Stimulated activated CD8-positive, alpha-beta memory T cell treated with anti-CD3 and anti-CD28 coated beads, Interleukin-7, amount 100 ng/mL, for 48 hours (primary cell): ENCODE results near the gene SHMT1.
"Not testable (repeated sequence)": the region's sequence is repeated elsewhere in the genome, so short reads cannot be mapped to it uniquely, and the experiment has no call there.

Source experiments
- DNase-seq, 2 donors: peaks; one replicate each; pipeline ENCODE4 v3.0.0-alpha.2; 2020; ENCODE audit warnings: low read depth in 1 of 2; ENCODE audit errors: extremely low read depth in 1 of 2

The SHMT1 gene

DNA sequence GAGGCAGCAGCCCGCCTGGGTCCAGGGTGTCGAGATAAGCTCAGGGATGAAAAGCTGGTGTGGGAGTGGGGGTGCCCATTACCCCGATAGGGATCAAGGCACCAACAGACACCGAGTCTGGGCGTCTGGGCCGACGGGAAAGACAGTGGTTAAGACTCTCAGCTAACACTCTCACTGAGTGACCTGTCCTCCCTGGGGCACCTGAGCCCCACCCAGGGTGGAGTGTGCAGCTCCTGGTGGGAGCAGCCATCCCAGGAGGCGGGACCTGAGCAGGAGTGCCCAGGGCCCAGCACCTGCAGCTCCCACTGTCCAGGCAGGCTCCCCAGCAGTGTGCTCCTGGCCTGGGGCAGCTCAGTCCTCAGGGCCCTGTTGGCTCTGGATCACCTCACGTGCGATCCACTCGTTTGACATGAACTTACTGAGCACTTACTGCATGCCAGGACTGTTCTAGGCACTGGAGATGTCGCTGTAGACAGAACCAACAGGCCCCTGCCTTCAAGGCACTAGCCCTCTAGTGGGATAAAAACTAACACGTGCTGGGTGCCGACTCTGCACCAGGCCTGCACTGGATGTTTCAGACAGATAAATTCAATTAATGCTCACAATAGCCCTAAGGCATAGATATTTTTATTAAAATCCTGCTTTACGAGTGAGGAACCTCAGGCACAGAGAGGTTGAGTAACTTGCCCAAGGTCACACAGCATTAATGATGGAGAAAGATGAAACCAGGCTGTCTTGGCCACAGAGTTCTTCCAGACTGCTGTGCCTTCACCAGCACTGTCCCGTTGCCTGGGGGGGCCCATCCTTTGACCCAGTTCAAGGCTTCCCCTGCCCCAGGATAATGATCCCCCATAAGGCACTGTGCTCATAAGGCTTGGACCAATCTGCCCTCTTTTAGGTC, 16.1 kb upstream of the SHMT1 start:
- DNase-seq: no peak

DNA sequence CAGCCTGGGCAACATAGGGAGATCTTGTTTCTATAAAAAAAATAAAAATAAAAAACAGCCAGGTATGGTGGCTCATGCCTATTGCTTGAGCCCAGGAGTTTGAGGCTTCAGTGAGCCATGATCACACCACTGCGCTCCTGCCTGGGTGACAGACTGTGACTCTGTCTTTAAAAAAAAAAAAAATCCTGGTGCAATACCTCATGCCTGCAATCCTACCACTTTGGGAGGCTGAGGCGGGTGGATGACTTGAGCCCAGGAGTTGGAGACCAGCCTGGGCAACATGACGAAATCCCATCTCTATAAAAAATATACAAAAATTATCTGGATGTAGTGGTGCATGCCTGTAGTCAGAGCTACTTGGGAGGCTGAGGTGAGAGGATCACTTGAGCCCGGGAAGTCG, 15.3 kb upstream of the SHMT1 start:
- DNase-seq: not testable (repeated sequence)

DNA sequence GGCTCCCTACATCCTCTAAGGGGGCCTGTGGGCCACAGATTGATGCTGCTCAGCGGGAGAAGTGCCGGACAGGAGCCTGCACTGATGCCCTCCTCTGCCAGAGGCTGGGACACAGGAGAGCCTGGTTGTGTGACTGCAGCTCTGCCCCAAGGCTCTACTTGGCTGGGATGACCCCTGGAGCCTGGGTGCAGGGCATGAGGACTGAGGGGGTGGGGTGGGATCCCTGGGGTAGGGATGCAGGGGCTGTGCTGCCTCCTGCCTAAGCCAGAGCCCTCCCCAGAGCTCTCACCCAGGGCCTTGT, 14.8 kb upstream of the SHMT1 start:
- no peak for DNase-seq

DNA sequence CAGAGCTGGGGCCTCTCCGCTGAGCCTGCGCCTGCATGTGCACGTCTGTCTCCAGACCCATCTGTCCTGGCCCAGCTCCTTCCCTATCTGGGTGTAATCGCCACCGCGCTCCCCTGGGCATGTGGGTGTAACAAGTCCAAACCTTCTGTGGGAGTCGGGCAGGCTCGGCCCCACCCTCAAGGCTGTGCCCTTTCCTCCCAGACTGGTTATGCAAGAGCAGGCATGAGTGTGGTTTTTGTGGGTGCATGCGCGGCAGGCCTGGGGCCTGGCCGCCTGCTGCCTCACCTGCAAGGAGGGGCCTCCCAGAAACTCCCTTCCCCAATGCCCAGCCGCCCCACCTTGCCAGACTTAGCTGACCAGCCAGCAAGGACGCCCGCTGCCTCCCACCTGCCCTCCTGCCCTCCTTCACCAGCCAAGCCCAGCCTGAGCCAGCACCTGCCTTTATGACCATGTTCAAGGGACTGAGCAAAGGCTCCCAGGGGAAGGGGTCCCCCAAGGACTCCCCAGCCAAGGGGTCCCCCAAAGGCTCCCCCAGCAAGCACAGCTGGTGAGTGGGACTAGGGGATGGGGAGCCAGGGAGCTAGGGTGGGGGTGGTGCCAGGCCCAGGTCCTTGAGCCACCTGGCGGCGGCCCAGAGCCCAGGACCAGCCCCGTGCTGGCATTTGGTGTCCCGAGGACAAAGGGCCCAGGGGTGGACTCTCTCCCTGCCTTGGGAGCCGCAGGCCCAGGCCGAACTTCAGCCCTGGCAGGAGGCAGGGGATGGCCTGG, 14.3 kb upstream of the SHMT1 start, which contains the start of gene EVPLL:
Gene EVPLL (plus strand): TSS at position 342 of the 768 bp plus-strand sequence. CDS start 3,160 bp downstream, outside the sequence.
- no peak for DNase-seq

DNA sequence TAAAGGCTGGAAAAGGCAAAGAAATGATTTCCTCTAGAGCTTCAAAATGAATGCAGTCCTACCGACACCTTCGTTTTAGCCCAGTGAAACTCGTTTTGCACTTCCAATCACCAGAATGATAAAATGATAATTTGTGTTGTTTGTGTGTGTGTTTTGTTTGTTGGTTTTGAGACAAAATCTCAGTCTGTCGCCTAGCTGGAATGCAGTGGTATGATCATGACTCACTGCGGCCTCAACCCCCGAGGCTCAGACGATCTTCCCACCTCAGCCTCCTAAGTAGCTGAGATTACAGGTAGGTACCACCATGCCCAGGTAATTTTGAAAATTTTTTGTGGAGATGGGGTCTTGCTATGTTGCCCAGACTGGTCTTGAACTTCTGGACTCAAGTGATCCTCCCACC, 10.9 kb upstream of the SHMT1 start:
- DNase-seq: no peak

DNA sequence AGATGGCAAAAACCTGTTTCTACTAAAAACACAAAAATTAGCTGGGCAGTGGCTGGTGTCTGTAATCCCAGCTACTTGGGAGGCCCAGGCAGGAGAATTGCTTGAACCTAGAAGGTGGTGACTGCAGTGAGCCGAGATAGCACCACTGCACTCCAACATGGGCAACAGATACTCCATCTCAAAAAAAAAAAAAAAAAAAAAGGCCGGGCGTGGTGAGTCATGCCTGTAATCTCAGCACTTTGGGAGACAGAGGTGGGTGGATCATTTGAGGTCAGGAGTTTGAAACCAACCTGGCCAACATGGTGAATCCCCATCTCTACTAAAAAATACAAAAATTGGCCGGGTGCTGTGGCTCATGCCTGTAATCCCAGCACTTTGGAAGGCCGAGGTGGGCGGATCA, 9.8 kb upstream of the SHMT1 start:
- not testable (repeated sequence) for DNase-seq

DNA sequence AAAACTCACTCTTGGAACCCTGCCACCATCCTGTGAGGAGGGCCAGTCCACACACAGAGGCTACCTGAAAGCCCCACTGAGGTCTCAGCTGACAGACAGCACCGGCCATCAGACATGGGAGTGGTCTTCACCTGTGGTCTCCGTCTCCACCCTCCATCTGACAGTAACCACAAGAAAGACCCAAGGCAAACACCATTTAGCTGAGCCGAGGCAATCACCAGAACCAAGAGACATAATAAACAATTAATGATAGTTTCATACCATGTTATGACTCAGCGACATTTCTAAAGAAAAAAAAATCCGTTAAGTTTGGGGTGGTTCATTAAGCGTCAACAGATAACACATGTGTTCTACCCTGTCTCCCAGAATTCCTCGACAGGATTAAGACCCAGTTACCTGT, 8.1 kb upstream of the SHMT1 start:
- no peak for DNase-seq

DNA sequence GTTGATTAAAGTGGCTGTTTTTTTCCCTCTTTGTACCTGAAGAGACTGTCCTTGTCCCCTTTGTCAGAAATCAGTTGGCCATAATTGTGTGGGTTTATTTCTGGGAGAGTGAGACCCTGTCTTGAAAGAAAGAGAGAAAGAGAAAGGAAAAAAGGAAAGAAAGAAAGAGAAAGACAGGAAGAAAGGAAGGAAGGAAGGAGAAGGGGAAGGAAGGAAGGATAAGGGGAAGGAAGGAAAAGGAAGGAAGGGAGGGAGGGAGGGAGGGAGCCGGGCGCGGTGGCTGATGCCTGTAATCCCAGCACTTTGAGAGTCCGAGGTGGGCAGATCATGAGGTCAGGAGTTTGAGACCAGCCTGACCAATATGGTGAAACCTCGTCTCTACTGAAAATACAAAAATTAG, 7.4 kb upstream of the SHMT1 start:
- no peak for DNase-seq

DNA sequence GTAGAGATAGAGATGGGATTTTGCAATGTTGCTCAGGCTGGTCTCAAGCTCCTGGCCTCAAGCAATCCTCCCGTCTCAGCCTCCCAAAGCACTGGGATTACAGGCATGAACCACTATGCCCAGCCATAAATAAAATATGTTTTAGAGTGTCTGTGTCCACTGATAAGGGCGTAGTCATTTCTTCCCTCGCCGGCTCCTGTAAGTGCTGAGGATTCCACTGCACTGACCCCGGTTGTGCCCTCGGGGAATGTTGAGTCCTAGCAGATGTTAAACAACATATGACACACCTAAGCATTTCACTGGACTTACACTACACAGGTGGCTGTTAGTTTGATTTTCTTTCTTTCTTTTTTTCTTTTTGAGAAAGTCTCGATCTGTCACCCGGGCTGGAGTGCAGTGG, 5.6 kb upstream of the SHMT1 start:
- DNase-seq: no peak

DNA sequence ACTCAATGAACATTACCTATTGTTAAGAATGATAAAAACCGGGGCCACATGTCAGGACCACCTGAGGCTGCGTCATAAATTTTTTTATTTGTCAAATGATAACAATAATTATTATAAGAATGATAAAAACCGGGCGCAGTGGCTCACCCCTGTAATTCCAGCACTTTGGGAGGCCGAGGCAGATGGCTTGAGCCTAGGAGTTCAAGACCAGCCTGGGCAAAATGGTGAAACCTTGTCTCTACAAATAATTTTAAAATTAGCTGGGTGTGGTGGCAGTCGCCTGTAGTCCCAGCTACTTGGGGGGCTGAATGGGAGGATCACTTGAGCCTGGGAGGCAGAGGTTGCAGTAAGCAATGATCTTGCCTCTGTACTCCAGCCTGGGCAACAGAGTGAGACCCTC, 816 bp upstream of the SHMT1 start:
- no peak for DNase-seq

DNA sequence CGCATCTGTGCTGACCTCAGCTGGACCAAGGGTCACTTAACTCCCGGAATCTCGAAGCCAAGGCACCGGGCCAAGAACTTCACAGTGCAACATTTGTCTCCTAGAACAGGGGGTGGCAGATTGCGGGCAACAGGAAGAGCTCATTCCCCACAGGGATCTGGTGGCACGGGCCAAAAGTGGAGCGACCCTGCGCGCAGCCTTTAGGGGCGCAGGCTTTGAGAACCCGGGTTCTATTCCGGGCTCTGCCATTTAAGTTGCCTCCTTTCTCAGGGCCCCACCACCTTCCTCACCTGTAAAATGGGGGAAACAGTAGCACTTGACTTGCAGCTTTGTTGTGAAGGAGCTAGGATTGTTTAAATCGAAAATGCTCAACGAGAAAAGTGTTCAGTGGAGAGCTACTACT, 651 bp downstream of the SHMT1 start:
- no peak for DNase-seq

DNA sequence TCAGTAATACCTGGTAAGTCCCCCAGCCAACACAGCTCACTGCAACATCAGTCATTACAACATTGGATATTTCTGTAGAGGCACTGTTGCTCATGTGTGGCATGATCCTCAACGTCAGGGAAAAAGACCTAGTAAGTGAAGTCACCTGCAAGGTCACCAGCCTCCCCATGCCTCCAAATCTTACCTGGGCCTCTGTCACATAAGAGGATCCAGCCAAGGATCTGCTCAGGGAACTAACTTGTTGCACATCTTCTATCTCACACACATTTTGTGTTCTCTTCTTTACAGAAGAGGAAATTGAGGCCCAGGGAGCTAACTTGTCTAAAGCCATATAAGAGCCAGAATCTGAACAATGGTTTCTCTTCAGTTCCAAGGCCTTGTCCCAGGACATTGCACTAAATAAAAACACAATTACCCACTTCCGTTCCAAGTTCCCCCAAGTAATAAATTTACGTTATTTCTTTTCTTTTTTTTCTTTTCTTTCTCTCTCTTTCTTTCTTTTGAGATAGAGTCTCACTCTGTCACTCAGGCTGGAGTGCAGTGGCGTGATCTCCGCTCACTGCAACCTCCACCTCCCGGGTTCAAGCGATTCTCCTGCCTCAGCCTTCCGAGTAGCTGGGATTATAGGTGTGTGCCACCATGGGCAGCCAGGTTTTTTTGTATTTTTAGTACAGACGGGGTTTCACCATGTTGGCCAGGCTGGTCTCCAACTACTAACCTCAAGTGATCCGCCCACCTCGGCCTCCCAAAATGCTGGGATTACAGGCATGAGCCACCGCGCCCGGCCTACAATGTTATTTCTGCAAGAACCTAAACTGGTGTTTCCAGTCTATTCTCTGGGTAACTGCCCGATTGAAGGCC, 1.3 kb downstream of the SHMT1 start:
- no peak for DNase-seq

DNA sequence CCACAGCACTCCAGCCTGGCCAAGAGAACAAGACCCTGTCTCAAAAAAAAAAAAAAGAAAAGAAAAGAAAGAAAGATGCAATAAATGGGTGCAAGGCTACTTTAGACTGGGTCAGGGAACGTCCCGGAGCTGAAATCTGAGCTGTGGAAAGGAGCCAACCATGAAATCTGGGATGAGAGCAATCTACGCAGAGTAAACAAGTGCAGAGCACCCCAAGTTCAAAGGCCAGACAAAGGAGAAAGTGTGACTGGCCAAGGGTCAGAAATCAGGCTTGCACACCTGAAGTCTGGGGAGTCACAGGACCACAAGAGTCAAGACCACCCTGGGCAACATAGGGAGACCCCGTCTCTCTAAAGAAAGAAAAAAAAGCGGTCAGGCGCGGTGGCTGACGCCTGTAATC, 2.8 kb downstream of the SHMT1 start:
- DNase-seq: no peak

DNA sequence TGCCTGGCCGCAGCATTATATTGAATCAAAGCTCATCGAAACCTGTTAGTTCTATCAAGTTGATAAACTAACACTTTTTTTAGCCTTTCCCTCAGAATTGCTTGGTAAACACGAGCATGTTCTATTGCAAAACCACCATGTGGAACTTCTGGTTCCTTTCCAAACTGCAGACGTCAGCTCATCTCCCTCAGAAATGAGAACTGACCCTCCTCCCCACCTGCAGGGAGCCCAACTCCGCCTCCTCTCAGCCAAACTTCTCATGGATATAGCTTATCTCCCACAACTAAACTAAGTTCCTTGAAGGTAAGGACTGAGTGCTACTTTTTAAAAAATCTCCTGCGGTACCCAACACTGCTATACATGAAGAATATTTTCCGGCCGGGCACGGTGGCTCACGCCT, 6.7 kb downstream of the SHMT1 start:
- DNase-seq: no peak

DNA sequence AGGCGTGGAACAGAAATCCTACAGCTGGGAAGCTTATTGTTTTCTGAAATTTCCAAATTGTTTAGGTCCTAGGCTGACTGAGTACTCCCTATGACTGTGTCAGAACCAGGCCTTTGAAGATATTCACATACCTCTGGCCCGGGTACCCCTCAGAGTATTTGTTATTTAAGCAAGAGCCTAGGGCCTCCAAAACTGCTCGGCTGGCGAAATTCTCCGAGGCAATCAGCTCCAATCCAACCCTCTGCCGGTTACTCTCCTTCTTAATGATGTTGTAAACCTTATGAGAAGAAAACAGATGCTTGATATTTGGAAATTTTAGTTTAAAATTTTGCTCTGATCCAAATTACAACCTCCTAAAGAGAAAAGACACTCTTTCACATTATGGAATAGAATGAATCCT, 9.8 kb downstream of the SHMT1 start:
- no peak for DNase-seq

DNA sequence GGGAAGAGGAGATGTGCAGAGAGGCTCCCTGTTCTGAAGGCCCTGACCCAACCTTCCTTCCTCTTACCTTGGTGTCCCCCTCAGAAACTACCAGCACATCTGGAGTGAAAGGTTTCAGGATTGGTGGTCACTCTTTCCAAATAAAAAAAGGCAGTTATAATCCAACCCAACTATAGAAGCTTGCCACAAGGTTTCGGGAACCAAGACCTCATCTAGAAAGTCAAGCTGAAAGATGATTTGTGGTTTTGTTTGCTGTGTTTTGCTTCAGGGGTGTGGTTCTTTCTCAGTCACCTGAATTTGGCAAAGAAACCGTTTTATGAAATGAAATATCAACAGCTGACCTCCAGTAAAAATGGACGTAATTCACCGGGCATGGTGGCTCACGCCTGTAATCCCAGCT, 19.3 kb downstream of the SHMT1 start:
- no peak for DNase-seq

DNA sequence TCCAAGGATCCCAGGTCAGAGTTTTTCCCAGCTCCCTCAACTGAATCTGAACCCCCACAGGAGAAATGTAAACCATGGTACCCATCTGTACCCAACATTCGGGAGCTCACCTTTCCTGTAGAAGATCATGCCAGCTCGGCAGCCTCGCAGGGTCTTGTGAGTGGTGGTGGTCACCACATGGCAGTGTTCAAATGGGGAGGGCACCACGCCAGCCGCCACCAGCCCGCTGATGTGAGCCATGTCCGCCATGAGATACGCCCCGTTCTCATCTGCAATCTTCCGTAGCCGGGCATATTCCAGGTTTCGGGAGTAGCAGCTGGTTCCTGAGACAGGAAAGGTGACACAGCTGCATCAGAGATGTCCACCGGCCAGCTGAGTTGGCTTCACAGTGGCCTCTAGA, 23.4 kb downstream of the SHMT1 start:
- no peak for DNase-seq

DNA sequence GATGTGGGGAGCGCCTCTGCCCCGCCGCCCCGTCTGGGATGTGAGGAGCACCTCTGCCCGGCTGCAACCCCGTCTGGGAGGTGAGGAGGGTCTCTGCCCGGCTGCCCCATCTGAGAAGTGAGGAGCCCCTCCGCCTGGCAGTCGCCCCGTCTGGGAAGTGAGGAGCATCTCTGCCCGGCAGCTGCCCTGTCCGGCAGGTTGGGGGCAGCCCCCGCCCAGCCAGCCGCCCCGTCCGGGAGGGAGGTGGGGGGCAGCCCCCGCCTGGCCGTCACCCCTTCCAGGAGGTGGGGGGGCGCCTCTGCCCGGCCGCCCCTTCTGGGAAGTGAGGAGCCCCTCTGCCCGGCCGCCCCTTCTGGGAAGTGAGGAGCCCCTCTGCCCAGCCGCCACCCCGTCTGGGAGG, 25.2 kb downstream of the SHMT1 start:
- DNase-seq: not testable (repeated sequence)

DNA sequence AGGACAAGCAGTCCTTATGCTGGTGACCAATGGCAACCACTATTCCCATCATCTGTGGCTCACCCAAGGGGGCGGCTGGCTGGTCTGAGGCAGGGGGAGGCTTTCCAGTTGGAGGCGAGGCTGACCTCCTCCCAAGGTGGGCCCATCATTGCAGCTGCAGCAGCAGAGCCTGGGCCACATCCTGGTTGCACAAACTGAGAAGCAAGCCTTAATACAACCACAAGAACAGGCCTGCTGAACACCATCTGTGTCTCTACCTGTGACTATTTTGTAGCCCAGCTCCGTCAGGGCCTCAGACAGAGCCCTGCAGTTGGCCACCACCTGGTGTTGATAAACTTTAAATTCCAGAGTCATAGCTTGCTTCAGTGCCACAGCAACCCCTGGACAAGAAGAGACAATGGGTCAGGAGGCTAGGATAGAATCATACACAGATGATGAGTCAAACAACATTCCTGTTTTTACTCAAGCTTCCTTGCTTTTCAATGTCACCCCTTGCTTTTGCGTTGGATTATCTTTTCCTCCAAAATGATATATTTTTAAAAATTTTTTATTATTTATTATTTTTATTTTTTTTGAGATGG, 30.4 kb downstream of the SHMT1 start:
- DNase-seq: no peak

DNA sequence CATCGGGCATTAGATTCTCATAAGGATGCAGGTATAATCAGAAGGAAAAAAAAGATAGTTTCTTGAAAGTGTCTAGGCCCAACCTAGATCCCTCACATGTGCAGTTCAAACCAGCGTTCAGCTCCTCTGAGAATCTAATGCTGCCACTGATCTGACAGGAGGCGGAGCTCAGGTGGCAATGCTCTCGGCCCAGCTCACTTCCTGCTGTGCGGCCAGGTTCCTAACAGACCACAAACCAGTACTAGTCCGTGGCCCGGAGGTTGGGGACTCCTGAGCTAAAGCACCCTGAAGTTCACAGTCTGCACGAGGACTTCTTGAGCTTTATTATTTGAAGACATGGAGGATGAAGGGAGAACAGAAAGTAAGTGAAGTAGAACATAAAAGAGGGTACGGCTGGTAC, 31.5 kb downstream of the SHMT1 start:
- no peak for DNase-seq

DNA sequence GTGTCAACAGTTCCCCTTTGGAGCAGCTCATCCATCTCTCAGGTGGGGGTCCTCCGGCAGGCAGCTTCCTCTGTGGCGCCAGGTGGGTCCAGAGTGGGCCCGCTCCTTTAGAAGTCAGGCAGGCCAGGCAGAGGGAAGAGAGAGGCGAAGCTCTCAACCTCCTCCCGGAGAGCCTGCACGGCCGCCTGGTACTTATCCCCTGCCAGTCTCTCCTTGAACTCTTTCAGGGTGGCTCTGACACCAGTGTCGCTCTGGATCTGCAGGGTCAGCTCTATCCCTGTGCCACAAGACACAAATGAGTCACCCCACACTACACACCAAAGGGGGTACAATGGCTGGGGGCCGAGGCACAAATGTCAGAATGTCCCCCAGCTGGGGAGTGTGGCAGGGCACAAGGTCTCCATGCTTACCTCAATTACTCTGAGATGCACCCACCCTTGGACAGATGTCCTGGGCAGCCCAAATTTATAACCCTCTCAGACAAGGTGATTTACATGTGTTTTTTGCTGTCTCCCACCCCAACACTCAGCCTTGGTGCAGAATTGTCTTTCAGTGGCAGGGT, 34.6 kb downstream of the SHMT1 start:
- no peak for DNase-seq
